C4-2B (cell line): ENCODE results near the gene PLIN5.

ENCODE experiments used
- H3K27ac ChIP-seq: fragments of 450-650 bp; 2 replicates; pipeline ENCODE4 v1.5.1; 2017
- ZFX ChIP-seq: fragments of 450-650 bp; IDR thresholded peaks from 2 replicates; pipeline ENCODE4 v1.6.1; 2017
- TF ChIP-seq, protein P1 (sequence below): fragments of 450-650 bp; conservative IDR thresholded peaks from 2 replicates; pipeline ENCODE4 v1.5.1; 2017; ENCODE audit warnings: mild to moderate bottlenecking

PLIN5 gene

GRCh38 chr19:4515732-4516131, 19.3 kb downstream of the PLIN5 start:
- no peak for TF ChIP-seq ZFX
- TF ChIP-seq, protein P1, sequence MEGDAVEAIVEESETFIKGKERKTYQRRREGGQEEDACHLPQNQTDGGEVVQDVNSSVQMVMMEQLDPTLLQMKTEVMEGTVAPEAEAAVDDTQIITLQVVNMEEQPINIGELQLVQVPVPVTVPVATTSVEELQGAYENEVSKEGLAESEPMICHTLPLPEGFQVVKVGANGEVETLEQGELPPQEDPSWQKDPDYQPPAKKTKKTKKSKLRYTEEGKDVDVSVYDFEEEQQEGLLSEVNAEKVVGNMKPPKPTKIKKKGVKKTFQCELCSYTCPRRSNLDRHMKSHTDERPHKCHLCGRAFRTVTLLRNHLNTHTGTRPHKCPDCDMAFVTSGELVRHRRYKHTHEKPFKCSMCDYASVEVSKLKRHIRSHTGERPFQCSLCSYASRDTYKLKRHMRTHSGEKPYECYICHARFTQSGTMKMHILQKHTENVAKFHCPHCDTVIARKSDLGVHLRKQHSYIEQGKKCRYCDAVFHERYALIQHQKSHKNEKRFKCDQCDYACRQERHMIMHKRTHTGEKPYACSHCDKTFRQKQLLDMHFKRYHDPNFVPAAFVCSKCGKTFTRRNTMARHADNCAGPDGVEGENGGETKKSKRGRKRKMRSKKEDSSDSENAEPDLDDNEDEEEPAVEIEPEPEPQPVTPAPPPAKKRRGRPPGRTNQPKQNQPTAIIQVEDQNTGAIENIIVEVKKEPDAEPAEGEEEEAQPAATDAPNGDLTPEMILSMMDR, result no peak
- no peak overlapping the region for H3K27ac ChIP-seq

GRCh38 chr19:4513248-4513647, 21.8 kb downstream of the PLIN5 start:
- H3K27ac ChIP-seq, result no peak overlapping the region
- TF ChIP-seq, protein P1, result no peak
- TF ChIP-seq ZFX, result no peak

- TF ChIP-seq, protein P1, result no peak
- TF ChIP-seq ZFX, result no peak
- H3K27ac ChIP-seq, result no peak overlapping the region
Measured at GRCh38 chr19:4512070-4512469, 23.0 kb downstream of the PLIN5 start.

DNA sequence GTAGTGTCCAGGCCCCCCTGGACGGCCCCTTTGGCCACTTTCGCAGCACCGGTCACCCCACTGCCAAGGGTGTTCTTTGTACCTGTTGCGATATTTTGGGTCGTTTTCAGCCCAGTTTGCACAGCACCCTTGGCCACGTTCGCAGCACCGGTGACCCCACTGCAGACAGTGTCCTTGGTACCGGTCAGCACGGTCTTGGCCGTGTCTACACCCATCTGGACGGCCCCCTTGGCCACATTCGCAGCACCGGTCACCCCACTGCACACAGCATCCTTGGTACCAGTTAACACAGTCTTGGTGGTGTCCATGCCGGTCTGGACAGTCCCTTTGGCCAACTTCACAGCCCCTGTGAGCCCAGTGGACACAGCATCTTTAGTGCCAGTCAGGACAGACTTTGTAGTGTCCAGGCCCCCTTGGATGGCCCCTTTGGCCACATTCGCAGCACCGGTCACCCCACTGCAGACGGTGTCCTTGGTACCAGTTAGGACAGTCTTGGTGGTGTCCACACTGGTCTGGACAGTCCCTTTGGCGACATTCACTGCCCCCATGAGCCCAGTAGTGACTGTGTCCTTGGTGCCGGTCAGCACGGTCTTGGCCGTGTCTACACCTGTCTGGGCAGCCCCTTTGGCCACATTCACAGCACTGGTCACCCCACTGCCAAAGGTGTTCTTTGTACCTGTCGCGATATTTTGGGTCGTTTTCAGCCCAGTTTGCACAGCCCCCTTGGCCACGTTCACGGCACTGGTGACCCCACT, 23.5 kb downstream of the PLIN5 start:
- no peak overlapping the region for H3K27ac ChIP-seq
- TF ChIP-seq, protein P1, result no peak
- no peak for TF ChIP-seq ZFX

- TF ChIP-seq ZFX, result no peak
- TF ChIP-seq, protein P1, result no peak
- H3K27ac ChIP-seq, result no peak overlapping the region
Measured at GRCh38 chr19:4510435-4511255, 24.4 kb downstream of the PLIN5 start.

DNA sequence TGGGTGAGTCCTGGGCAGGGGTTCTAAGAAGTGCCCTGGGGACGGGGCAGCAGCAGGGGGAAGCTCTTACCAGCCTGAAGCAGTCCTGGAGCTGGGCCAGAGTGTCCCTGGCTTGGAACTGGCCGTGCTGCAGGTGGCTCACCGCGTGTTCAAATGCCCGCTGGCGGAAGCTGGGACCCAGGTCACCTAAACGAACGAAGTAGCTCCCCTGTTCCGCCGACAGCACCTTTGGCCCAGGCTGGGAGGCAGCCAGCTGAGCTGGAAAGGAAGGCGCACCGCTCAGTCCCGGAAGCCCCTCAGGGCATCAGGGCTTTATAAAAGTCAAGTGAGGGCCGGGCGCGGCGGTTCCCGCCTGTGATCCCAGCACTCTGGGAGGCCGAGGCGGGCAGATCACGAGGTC, 26.3 kb downstream of the PLIN5 start:
- TF ChIP-seq, protein P1, result no peak
- no peak for TF ChIP-seq ZFX
- H3K27ac ChIP-seq, result no peak overlapping the region

DNA sequence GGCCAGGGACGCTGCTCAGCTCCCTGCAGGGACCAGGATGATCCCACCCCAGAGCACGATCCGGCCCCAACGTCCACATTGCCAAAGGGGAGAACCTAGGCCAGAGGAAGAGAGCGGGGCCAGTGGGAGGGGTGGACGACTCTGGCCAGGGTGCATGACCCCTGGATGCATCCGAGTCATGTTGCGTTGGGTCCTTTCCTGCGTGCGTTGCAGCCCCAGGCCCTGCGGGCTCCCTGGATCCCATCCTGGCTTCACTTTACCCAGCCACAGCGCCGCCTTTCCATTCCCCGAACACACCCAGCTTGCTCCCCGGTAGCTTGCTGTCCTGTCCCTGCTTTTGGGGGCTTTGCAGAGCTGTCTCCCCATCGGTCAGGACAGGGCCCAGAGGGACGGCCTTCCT, 27.2 kb downstream of the PLIN5 start:
- TF ChIP-seq, protein P1, result no peak
- TF ChIP-seq ZFX, result no peak

More for the DNA sequence above, 27.2 kb downstream of the PLIN5 start:
- no peak overlapping the region for H3K27ac ChIP-seq
